Measurements from ENCODE around the gene ZACN.
"Not testable (repeated sequence)": the region's sequence is repeated elsewhere in the genome, so short reads cannot be mapped to it uniquely, and the experiment has no call there.

Gene ZACN

DNA sequence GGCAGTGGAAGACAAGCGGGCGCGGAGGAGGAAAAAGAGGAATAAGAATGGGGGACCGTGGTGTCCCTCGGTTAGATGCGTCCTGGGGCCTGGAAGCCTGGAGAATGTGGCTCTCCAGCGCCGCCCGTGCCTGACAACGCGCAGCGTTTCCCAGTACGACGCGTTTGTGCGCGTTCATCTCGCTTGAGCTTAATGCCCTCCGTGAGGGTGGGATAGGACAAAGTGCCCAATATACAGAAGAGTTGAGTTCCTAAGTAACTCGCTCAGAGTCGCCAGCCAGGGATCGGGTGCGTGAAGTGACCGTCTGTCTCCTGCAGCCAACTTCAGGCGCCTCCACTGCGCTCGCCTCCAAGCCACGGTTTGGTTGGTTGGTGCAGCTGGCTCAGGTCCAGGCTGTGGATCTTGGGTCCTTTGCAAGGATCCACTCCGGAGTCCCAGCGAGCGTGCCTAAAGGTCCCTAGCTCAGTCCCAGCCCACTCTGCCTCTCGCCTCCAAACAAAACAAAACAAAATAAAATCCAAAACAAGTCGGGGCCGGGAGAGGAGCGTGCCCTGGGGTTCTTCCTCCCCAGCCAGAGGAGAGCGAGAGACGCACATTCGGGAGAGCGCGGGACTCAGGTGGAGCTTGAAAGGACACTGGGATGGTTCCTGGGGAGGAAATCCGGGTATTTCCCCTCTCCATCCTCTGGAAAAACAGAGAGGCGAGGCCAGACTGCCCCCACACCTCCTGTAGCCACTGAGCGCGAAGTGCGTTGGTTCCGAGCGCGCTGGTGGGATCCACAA is 3.4 kb upstream of the ZACN start:
- no peak overlapping the region for H3K27ac ChIP-seq (ENCODE audit: insufficient read depth, low read length, poor library complexity, severe bottlenecking)
- no peaks in the 10 kb centered on the region for H3K9me3 ChIP-seq (ENCODE audit: control insufficient read depth, low read length)
- peaks cover 31% of the 10 kb centered on the region for H3K27me3 ChIP-seq (replicated peaks; ENCODE audit: control insufficient read depth, insufficient read depth, low read length, poor library complexity, severe bottlenecking)
- peaks cover 60% of the 10 kb centered on the region for H3K4me1 ChIP-seq (ENCODE audit: control insufficient read depth, insufficient read depth, low read length, poor library complexity, severe bottlenecking)
- DNase-seq, result no peak
- no peaks in the 10 kb centered on the region for H3K36me3 ChIP-seq (ENCODE audit: control insufficient read depth, insufficient read depth, low read length)
- peak overlapping the region; percentile 46 for H3K4me3 ChIP-seq (ENCODE audit: insufficient read depth, low read depth, low read length, poor library complexity, severe bottlenecking)

DNA sequence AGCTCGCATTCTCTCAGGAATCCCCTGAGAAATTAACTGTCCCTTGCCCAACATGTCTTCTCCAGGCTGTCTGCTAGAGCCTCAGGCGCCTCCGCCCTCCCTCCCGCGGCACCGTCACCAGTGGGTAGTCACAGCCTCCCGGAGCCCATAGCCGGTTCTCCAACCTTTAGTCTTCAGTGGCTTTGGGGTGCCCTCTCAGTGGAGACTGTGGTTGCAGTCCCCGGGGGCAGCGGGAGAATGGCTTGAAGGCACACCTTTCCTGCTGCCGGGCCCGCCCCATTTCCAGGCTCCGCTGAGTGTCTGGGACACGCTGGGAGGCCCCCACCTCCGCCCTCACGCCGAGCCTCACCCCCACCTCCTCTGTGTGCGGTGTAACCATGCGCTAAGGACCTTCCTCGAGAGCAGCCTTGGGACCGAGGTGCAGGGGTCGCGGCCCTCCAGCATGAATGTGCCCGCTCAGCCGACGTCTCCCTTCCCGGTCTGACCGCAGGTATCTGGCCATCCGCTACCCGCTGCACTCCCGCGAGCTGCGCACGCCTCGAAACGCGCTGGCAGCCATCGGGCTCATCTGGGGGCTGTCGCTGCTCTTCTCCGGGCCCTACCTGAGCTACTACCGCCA is 2.7 kb upstream of the ZACN start:
- Histone ChIP-seq H3K4me3 (ENCODE audit: insufficient read depth, low read depth, low read length, poor library complexity, severe bottlenecking) (peak overlapping the region; percentile 46), H3K4me1 (ENCODE audit: control insufficient read depth, insufficient read depth, low read length, poor library complexity, severe bottlenecking) (peaks cover 53% of the 10 kb centered on the region), H3K36me3 (ENCODE audit: control insufficient read depth, insufficient read depth, low read length) (no peaks in the 10 kb centered on the region), H3K27ac (ENCODE audit: insufficient read depth, low read length, poor library complexity, severe bottlenecking) (no peak overlapping the region), H3K9me3 (ENCODE audit: control insufficient read depth, low read length) (no peaks in the 10 kb centered on the region), H3K27me3 (replicated peaks; ENCODE audit: control insufficient read depth, insufficient read depth, low read length, poor library complexity, severe bottlenecking) (peaks cover 31% of the 10 kb centered on the region)
- DNase-seq, result no peak

DNA sequence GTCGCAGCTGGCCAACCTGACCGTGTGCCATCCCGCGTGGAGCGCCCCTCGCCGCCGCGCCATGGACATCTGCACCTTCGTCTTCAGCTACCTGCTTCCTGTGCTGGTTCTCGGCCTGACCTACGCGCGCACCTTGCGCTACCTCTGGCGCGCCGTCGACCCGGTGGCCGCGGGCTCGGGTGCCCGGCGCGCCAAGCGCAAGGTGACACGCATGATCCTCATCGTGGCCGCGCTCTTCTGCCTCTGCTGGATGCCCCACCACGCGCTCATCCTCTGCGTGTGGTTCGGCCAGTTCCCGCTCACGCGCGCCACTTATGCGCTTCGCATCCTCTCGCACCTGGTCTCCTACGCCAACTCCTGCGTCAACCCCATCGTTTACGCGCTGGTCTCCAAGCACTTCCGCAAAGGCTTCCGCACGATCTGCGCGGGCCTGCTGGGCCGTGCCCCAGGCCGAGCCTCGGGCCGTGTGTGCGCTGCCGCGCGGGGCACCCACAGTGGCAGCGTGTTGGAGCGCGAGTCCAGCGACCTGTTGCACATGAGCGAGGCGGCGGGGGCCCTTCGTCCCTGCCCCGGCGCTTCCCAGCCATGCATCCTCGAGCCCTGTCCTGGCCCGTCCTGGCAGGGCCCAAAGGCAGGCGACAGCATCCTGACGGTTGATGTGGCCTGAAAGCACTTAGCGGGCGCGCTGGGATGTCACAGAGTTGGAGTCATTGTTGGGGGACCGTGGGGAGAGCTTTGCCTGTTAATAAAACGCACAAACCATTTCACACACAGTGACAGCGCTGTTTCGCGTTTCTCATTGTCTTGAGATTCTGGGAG is 2.0 kb upstream of the ZACN start:
- H3K4me1 ChIP-seq (ENCODE audit: control insufficient read depth, insufficient read depth, low read length, poor library complexity, severe bottlenecking), result peaks cover 46% of the 10 kb centered on the region
- H3K27ac ChIP-seq (ENCODE audit: insufficient read depth, low read length, poor library complexity, severe bottlenecking), result no peak overlapping the region
- H3K4me3 ChIP-seq (ENCODE audit: insufficient read depth, low read depth, low read length, poor library complexity, severe bottlenecking), result peak overlapping the region; percentile 46
- peaks cover 31% of the 10 kb centered on the region for H3K27me3 ChIP-seq (replicated peaks; ENCODE audit: control insufficient read depth, insufficient read depth, low read length, poor library complexity, severe bottlenecking)
- no peaks in the 10 kb centered on the region for H3K36me3 ChIP-seq (ENCODE audit: control insufficient read depth, insufficient read depth, low read length)
- peak in 2 of 3 donors; percentile 18 to 27 for DNase-seq
- H3K9me3 ChIP-seq (ENCODE audit: control insufficient read depth, low read length), result no peaks in the 10 kb centered on the region

- Histone ChIP-seq H3K27ac (ENCODE audit: insufficient read depth, low read length, poor library complexity, severe bottlenecking) (no peak overlapping the region), H3K36me3 (ENCODE audit: control insufficient read depth, insufficient read depth, low read length) (peaks cover under 1% of the 10 kb centered on the region), H3K9me3 (ENCODE audit: control insufficient read depth, low read length) (no peaks in the 10 kb centered on the region), H3K27me3 (replicated peaks; ENCODE audit: control insufficient read depth, insufficient read depth, low read length, poor library complexity, severe bottlenecking) (peaks cover 31% of the 10 kb centered on the region), H3K4me1 (ENCODE audit: control insufficient read depth, insufficient read depth, low read length, poor library complexity, severe bottlenecking) (peaks cover 46% of the 10 kb centered on the region), H3K4me3 (ENCODE audit: insufficient read depth, low read depth, low read length, poor library complexity, severe bottlenecking) (no peak overlapping the region)
- DNase-seq, result no peak
These were observed 1.3 kb upstream of the ZACN start for GRCh38 chr17:76077584-76078110.

GRCh38 chr17:76078370-76078769 is 612 bp upstream of the ZACN start:
- Histone ChIP-seq H3K27me3 (replicated peaks; ENCODE audit: control insufficient read depth, insufficient read depth, low read length, poor library complexity, severe bottlenecking) (peaks cover 31% of the 10 kb centered on the region), H3K4me1 (ENCODE audit: control insufficient read depth, insufficient read depth, low read length, poor library complexity, severe bottlenecking) (peaks cover 46% of the 10 kb centered on the region)
- H3K36me3 ChIP-seq (ENCODE audit: control insufficient read depth, insufficient read depth, low read length); H3K27ac ChIP-seq (ENCODE audit: insufficient read depth, low read length, poor library complexity, severe bottlenecking); DNase-seq; H3K4me3 ChIP-seq (ENCODE audit: insufficient read depth, low read depth, low read length, poor library complexity, severe bottlenecking); H3K9me3 ChIP-seq (ENCODE audit: control insufficient read depth, low read length): not testable (repeated sequence)

DNA sequence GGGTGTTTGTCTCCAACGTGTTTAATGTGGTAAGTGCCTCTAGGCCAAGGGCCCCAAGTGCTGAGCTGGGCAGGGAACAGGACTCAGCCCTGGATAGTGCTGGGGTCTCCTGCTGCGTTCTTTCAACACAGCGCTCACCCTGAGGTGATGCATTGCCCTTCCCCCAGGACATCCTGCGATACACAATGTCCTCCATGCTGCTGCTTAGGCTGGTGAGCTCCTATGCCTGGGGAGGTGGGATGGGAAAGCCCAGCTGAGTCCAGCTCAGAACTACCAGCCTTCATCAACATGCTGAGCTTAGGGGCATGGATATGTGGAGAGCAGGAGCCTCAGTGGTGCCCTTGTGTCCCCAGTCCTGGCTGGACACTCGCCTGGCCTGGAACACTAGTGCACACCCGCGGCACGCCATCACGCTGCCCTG is 563 bp downstream of the ZACN start:
- Histone ChIP-seq H3K4me3 (ENCODE audit: insufficient read depth, low read depth, low read length, poor library complexity, severe bottlenecking) (no peak overlapping the region), H3K4me1 (ENCODE audit: control insufficient read depth, insufficient read depth, low read length, poor library complexity, severe bottlenecking) (peaks cover 42% of the 10 kb centered on the region), H3K27ac (ENCODE audit: insufficient read depth, low read length, poor library complexity, severe bottlenecking) (no peak overlapping the region), H3K9me3 (ENCODE audit: control insufficient read depth, low read length) (no peaks in the 10 kb centered on the region), H3K36me3 (ENCODE audit: control insufficient read depth, insufficient read depth, low read length) (peaks cover 18% of the 10 kb centered on the region), H3K27me3 (replicated peaks; ENCODE audit: control insufficient read depth, insufficient read depth, low read length, poor library complexity, severe bottlenecking) (peaks cover 21% of the 10 kb centered on the region)
- no peak for DNase-seq

GRCh38 chr17:76079956-76080767 is 1.2 kb downstream of the ZACN start:
- DNase-seq, result no peak
- no peak overlapping the region for H3K4me3 ChIP-seq (ENCODE audit: insufficient read depth, low read depth, low read length, poor library complexity, severe bottlenecking)
- H3K36me3 ChIP-seq (ENCODE audit: control insufficient read depth, insufficient read depth, low read length), result peaks cover 24% of the 10 kb centered on the region
- H3K9me3 ChIP-seq (ENCODE audit: control insufficient read depth, low read length), result no peaks in the 10 kb centered on the region
- peaks cover 15% of the 10 kb centered on the region for H3K27me3 ChIP-seq (replicated peaks; ENCODE audit: control insufficient read depth, insufficient read depth, low read length, poor library complexity, severe bottlenecking)
- H3K4me1 ChIP-seq (ENCODE audit: control insufficient read depth, insufficient read depth, low read length, poor library complexity, severe bottlenecking), result peaks cover 36% of the 10 kb centered on the region
- H3K27ac ChIP-seq (ENCODE audit: insufficient read depth, low read length, poor library complexity, severe bottlenecking), result no peak overlapping the region

- no peak for DNase-seq
These were observed 1.8 kb downstream of the ZACN start for GRCh38 chr17:76080768-76081287.

More at GRCh38 chr17:76080768-76081287, 1.8 kb downstream of the ZACN start:
- no peak overlapping the region for H3K27ac ChIP-seq (ENCODE audit: insufficient read depth, low read length, poor library complexity, severe bottlenecking)
- H3K4me3 ChIP-seq (ENCODE audit: insufficient read depth, low read depth, low read length, poor library complexity, severe bottlenecking), result no peak overlapping the region
- H3K4me1 ChIP-seq (ENCODE audit: control insufficient read depth, insufficient read depth, low read length, poor library complexity, severe bottlenecking), result peaks cover 29% of the 10 kb centered on the region
- H3K27me3 ChIP-seq (replicated peaks; ENCODE audit: control insufficient read depth, insufficient read depth, low read length, poor library complexity, severe bottlenecking), result peaks cover 8% of the 10 kb centered on the region
- H3K9me3 ChIP-seq (ENCODE audit: control insufficient read depth, low read length), result no peaks in the 10 kb centered on the region
- H3K36me3 ChIP-seq (ENCODE audit: control insufficient read depth, insufficient read depth, low read length), result peaks cover 30% of the 10 kb centered on the region
